ENCODE data around the gene CTRL.
A peak's percentile ranks its signal among the peaks of the same experiment; 100 is the strongest.
"Not testable (repeated sequence)": the region's sequence is repeated elsewhere in the genome, so short reads cannot be mapped to it uniquely, and the experiment has no call there.

CTRL gene

DNA sequence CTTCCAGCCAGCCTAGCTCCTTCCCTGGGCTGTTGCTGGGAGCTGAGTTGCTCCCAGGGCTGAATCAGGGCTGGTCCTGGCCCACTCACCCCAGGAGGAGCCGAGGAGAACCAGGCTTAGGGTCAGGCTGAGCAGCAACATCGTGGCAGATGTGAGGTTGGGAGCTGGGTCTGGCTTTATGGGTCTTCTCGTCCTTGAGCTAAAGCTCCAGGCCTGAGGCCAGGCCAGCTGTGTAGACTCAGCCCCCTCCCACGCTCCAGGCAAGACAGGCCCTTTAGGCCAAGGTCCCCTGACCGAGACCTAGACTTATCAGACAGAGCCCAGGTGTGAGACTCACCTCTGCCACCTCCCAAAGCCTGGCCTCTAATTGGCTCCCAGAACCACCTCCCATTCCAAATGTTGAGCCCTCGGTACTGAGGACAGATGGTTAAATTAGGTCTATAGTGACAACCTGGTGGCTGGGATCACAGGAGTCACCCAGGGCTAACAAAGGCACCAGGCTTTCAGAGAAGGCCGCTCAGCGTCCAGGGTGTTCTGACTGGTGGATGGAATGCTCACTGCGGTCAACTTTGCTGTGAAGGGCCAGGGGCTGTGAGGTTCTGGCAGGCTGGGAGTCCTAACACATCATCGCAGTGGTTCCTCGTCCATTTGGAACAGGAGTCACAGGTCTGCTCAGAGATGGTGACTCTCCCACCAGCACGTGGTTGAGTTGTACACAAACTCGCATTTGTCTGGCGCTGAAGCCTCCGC, at the start of gene CTRL:
Gene CTRL (minus strand): TSS at position 151 of the 750 bp plus-strand sequence. CDS start 10 bp downstream, at position 141.
- no peak for DNase-seq

DNA sequence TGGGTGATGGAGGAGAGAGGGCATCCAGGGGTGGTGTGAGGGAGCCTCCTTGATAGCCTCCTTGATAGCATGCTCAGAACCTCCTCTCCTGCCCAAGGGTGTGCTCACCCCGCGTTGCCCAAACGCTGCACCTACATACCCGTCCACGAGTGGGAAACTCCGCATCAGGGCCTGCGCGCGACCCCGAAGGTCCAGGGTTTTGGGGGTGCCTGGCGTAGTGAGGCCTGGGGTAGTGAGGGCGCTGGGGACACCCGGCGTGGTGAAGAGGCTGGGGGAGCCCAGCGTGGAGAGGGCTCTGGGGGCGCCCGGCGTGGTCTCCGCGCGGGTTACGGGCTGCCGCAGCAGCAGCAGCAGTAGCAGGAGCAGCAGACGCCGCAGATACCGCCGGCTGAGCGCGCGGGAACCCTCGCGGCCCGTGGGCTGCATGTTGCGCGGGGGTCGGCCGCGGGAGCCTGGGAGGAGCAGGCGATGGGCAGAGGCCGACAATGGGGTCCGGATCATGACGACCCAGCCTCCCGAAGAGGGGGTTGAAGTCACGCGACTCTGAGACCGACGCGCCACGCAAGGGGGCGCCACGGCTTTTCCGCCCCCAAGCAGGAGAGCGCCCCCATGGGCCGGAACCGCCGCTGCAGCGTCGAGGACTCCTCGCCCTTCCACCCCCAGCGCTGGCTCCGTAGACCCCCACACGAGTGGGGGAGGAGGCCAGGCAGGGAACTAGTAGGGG, 48.5 kb upstream of the CTRL start, which contains the start of gene DPEP3:
Gene DPEP3 (minus strand): TSS at position 545 of the 724 bp plus-strand sequence. CDS start 119 bp downstream, at position 426.
- no peak for DNase-seq

GRCh38 chr16:67977469-67978227, 46.0 kb upstream of the CTRL start:
- DNase-seq: no peak

DNA sequence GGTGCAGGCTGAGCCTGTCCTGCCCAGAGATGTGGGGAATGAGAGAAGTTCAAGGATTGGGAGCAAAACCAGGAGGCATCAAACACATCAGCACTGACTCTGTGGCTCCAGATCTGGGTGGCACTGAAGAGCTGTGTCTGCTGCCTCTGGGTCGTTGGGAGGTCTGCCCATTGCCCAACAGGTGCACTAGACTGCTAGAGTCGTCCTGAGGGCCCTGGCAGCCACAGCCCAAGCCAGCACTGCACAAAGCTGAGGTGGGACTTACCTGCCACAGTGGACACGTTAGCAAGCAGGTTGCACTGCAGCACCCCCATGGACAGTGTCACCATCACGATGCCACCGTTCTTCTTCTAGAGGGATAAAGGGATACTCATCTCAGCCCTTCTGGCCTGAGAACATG, 45.3 kb upstream of the CTRL start:
- no peak for DNase-seq

GRCh38 chr16:67976205-67976604, 44.5 kb upstream of the CTRL start:
- DNase-seq: no peak

DNA sequence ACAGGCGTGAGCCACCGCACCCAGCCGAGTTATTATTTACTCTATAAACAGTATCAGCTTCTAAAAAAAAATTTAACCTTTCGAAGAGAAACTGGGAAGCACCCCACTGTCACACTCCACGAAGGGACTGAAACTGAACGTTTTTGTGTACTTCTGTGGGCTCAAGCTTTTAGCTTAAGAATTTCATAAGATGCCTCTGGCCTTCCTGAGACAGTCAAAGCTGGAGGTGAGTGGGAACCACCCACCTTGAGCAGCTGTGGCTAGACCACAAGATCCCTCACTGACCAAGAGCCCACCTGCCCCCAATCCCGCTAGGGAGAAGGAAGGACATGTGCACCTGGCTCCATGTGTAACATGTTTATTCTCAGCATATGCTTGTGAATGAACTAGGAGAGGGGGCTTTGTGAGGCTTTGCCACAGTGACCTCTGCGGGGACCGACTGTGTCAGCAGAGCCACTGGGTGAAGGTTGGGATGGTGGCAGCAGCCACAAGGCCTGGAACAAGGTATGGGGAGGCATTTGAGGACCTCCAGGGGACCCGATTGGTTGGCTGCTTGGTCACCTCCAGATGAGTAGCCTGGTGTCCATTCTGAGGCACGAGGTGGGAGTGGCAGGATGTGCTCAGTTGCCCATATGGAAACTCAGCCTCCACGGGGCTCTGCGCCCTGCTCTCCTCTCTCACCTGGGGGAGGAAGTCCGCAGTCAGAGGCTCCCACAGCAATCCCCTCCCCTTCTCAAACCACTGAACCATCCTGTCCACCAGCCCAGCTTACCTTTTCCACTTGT, 43.9 kb upstream of the CTRL start:
- DNase-seq: no peak

- not testable (repeated sequence) for DNase-seq
Observed at GRCh38 chr16:67972285-67972684, 40.6 kb upstream of the CTRL start.

DNA sequence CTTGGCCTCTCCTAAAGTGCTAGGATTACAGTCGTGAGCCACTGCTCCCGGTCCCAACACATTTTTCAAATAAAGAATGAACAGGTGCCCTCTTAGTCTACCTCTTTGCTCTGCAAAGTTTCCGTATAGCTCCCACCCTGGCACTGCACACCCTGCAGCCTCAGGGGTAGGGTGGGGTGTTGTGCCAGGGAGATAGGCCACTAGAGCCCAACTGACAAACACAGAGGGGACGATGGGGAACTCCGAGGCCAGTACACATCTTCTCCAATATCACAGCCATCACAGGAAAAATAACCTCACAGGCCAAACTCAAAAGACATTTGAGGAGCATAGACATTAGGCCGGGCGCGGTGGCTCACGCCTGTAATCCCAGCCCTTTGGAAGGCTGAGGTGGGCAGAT, 39.4 kb upstream of the CTRL start:
- DNase-seq: no peak

- DNase-seq: no peak
Observed at GRCh38 chr16:67969254-67970039, 37.8 kb upstream of the CTRL start.

DNA sequence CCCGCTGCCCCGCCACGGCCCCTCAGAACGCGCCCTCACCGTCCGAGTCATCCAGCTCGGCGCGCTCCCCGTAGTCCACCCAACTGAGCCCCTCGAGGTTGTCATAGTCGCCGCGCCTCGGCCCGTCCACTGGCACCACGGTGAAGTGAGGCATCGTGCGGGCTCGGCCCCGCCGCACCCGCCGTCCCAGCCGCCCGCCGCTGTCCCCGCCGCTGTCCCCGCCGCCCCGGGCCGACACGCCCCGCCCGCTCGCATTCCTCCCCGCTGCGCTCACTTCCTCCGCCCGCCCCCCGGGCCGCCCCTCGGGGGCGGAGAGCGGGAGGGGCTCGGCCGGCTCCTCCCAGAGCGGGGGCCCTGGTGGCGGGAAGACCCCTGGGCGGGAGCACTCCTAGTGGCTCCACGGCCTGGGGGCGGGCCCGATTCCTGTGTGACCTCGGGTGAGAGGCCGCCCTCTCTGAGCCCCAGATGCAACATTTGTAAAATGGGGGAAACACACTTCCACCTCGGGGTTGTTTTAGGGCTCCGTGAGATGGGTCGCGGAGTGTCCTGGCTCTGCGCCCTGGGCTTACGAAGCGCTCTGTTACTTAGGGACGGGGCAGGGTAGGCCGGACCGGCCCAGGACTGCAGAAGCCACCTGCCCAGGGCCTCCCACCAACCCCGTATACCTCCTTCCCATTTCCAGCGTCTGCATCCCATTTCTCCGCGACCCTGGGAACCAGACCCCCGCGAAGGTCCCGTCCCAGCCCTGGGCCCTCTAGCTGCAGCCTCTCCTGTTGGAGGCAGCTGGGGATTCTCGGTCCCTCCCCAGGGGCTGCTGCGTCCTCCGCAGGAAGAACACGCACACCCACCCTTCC, 37.0 kb upstream of the CTRL start, which contains the start of gene SLC12A4:
Gene SLC12A4 (minus strand): TSS at position 238 of the 854 bp plus-strand sequence. CDS start 84 bp downstream, at position 154.
- peak in 11 of 14 donors; percentile 10 to 77 (median 47) for DNase-seq

- DNase-seq: peak in 2 of 14 donors; percentile 59 to 66
Observed at GRCh38 chr16:67967958-67968399, 36.3 kb upstream of the CTRL start.

GRCh38 chr16:67967183-67967957, 35.7 kb upstream of the CTRL start:
- DNase-seq: no peak

DNA sequence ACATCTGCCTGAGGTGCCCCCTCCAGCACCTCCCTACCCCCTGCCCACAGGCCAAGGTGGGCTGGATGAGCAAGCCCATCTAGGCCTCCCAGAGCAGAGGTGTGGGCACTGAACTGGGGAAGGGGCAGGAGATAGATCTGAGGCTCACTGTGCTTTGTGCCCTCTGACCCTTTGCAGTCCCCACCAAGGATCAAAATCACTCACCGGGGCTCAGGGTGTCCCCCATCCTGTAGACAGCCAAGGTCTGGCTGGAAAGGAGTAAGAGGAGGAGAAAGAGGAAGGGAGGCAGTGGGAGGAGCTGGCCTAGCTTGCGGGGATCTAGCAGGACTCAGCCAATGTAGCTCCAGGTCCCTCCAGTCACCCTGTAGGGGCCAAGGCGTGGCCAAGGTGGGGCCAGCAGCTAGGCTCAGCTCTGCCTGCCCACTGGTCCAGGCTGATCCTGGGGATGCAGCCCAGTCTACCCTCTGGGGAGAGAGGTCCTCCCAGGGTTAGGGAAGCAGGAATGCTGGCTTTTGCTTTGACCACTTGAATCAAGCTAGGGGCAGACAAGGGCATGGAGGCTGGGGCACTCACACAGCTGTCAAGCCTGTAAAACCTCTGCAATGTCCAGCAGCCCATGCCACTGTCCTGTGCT, 35.0 kb upstream of the CTRL start:
- no peak for DNase-seq

DNA sequence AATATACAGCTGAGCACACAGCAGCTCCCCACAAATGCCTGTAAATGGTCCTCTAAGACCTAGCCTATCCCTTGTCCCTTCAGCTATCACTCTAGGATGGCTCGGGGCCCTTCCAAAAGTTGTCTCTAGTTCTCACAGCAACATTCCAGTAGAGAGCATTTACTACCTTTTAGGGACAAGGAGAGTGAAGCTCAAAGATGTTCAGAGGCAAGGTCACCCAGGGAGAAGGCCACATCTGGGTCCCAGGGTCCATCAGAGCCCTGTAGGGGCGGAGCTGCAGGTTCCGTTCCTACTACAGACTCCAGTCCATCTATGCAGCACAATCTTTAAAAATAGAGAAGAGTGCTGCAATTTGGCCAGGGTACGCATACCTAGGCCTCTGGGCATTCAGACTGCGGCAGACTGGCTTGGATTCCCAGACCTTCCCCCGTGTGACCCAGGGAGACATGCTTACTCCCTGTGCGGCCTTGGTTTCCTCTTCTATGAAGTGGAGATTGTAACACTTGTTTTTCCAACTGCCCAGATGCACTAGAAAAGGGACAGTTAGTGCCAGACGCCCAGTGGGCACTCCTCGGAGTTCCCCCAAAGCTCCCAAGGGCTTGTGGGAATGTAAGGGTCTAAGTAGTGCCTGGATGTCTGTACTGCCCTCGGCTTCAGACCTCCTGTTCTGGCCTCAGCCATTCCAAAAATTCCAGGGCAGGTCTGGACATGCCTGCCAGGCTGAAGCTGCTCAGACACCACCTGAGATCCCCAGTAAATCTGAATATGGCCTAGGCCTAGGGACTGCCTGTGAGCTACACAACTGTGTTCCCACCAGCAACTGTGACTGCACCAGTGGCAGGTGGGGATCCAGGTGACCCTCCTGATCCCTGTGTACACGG, 34.2 kb upstream of the CTRL start:
- no peak for DNase-seq

DNA sequence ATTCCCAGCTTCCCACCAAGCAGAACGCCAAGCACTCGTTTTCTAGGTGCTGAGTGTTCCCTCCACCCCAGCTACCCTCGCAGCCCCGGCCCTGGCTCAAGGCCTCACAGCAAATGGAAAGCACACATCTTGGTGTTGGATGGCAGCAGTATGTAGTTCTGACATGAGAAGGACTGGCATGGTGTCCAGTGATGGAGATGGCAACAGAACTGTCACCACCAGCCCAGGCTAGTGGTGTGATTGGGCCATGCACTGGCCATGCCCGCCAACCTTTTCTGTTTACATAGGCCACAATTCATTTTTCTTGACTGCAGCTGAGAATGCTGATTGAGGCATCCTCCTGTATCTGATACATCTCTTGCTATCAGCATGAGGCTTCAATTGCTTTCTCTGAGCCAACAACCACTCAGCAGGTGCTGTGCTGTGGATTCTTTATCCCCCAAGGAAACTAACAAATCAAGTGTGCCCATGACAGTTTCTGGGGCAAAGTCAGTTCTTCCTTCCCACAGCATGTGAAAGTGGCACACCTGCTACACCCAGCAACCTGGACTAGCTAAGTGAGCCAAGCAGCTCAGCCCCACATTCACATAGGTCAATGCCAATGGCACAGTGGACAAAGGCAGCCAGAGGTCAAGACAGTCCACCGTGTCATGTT, 32.9 kb upstream of the CTRL start:
- no peak for DNase-seq

- DNase-seq: peak in 3 of 14 donors; percentile 46 to 53 (median 49)
Observed at GRCh38 chr16:67963662-67964321, 32.1 kb upstream of the CTRL start.

GRCh38 chr16:67963292-67963661, 31.6 kb upstream of the CTRL start:
- DNase-seq: peak in 8 of 14 donors; percentile 8 to 63 (median 42)
